ENCODE data around the gene DCK.

DCK gene

GRCh38 chr4:71065991-71066510, 72.6 kb downstream of the DCK start:
- no peak for DNase-seq

- no peak for DNase-seq
Measured at GRCh38 chr4:71066737-71067716, 73.6 kb downstream of the DCK start.

GRCh38 chr4:71069063-71069462, 75.6 kb downstream of the DCK start:
- DNase-seq: no peak

- DNase-seq: no peak
Measured at GRCh38 chr4:71070015-71070414, 76.6 kb downstream of the DCK start.

GRCh38 chr4:71074452-71075299, 81.2 kb downstream of the DCK start:
- DNase-seq: no peak
